Brain microvascular endothelial cell (primary cell): ENCODE measurements around the gene CAMTA2.

Experiments used
- DNase-seq: peaks from one replicate; pipeline ENCODE4 v3.0.0-alpha.2; 2020
- H3K27ac ChIP-seq: fragments of 250-450 bp; sonication (Bioruptor Pico); 2 replicates; pipeline ENCODE4 v1.5.1; 2020; ENCODE audit warnings: mild to moderate bottlenecking, moderate library complexity
- H3K27me3 ChIP-seq: fragments of 250-450 bp; sonication (Bioruptor Pico); replicated peaks from 2 replicates; pipeline ENCODE4 v1.5.1; 2020; ENCODE audit warnings: mild to moderate bottlenecking
- H3K36me3 ChIP-seq: fragments of 250-450 bp; sonication (Bioruptor Pico); replicated peaks from 2 replicates; pipeline ENCODE4 v1.5.1; 2020; ENCODE audit warnings: mild to moderate bottlenecking
- H3K4me3 ChIP-seq: 2 replicates; pipeline ENCODE4 v1.5.1; 2011; ENCODE audit warnings: low read depth, mild to moderate bottlenecking, control low read depth, low read length, moderate library complexity
- in situ Hi-C: cut with HindIII; loops from 2 replicates; pipeline ENCODE4 v1.10.0; 2017; ENCODE audit warnings: low sequenced_read_pairs, low pct_ligation_motif_present
- TF ChIP-seq, protein P1 (sequence below): IDR thresholded peaks from 2 replicates; pipeline ENCODE4 v1.5.1; 2011; ENCODE audit warnings: low read depth, mild to moderate bottlenecking, moderate library complexity, low read length, control low read depth, inconsistent platforms; ENCODE audit errors: missing control alignments

Gene CAMTA2

DNA sequence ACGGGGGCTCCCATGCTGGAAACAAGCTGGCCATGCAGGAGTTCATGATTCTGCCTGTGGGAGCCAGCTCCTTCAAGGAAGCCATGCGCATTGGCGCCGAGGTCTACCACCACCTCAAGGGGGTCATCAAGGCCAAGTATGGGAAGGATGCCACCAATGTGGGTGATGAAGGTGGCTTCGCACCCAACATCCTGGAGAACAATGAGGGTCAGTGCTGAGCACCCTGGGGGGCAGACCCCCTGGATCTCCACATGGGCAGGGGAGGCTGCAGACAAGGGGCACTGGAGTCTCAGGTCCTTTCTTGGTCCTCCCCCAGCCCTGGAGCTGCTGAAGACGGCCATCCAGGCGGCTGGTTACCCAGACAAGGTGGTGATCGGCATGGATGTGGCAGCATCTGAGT lies 32.4 kb downstream of the CAMTA2 start:
- no peak overlapping the region for H3K27ac ChIP-seq
- in situ Hi-C loops, result no loop called here

DNA sequence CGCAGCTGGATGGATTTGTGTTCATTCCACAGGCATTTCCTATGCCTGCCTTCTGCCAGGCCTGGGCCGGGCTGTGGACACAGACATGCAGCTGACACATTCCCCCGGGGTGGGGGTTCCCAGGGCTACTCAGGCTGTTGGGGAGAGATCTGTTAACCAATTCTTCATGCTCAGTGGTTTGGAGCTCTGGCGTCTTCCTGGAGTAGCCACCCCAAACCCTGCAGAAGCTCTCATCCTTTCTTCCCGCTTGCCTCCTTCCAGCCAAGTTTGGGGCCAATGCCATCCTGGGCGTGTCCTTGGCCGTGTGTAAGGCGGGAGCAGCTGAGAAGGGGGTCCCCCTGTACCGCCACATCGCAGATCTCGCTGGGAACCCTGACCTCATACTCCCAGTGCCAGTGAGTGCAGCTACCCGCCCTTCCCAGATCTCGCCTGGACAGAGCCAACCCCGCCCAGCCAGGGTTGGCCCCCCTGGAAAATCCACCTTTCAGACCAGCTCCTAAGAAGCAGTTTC lies 34.0 kb downstream of the CAMTA2 start:
- Histone ChIP-seq H3K27me3 (no peaks in the 10 kb centered on the region), H3K27ac (peak overlapping the region; percentile 43), H3K4me3 (no peak overlapping the region), H3K36me3 (no peaks in the 10 kb centered on the region)
- TF ChIP-seq, protein P1, sequence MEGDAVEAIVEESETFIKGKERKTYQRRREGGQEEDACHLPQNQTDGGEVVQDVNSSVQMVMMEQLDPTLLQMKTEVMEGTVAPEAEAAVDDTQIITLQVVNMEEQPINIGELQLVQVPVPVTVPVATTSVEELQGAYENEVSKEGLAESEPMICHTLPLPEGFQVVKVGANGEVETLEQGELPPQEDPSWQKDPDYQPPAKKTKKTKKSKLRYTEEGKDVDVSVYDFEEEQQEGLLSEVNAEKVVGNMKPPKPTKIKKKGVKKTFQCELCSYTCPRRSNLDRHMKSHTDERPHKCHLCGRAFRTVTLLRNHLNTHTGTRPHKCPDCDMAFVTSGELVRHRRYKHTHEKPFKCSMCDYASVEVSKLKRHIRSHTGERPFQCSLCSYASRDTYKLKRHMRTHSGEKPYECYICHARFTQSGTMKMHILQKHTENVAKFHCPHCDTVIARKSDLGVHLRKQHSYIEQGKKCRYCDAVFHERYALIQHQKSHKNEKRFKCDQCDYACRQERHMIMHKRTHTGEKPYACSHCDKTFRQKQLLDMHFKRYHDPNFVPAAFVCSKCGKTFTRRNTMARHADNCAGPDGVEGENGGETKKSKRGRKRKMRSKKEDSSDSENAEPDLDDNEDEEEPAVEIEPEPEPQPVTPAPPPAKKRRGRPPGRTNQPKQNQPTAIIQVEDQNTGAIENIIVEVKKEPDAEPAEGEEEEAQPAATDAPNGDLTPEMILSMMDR, result no peak
- in situ Hi-C loops, result no loop called here
- peak; percentile 60 for DNase-seq

More for the DNA sequence above, 32.4 kb downstream of the CAMTA2 start:
- H3K36me3 ChIP-seq, result peaks cover 12% of the 10 kb centered on the region
- TF ChIP-seq, protein P1, result no peak
- DNase-seq, result no peak
- no peaks in the 10 kb centered on the region for H3K27me3 ChIP-seq
- H3K4me3 ChIP-seq, result no peak overlapping the region

DNA sequence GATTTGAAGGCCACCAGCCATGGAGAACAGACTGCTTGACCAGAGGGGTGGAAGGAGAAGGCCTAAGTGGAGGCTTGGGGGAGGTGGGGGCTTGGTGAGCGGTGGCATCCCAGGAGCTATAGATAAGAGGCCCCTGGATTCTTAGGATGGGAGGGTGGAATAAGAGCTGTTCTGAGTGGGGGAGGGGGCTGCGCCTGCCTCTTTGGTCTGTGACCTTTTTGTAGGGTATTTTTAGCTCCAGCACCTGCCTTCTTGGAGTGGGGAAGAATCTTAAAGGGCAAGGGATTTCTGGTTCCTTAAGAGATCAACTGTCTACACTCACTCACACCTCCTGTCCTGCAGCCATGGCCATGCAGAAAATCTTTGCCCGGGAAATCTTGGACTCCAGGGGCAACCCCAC lies 36.0 kb downstream of the CAMTA2 start:
- TF ChIP-seq, protein P1, result no peak
- H3K36me3 ChIP-seq, result peaks cover 16% of the 10 kb centered on the region
- H3K4me3 ChIP-seq, result no peak overlapping the region
- in situ Hi-C loops, result no loop called here
- no peaks in the 10 kb centered on the region for H3K27me3 ChIP-seq
- H3K27ac ChIP-seq, result no peak overlapping the region
- DNase-seq, result no peak

DNA sequence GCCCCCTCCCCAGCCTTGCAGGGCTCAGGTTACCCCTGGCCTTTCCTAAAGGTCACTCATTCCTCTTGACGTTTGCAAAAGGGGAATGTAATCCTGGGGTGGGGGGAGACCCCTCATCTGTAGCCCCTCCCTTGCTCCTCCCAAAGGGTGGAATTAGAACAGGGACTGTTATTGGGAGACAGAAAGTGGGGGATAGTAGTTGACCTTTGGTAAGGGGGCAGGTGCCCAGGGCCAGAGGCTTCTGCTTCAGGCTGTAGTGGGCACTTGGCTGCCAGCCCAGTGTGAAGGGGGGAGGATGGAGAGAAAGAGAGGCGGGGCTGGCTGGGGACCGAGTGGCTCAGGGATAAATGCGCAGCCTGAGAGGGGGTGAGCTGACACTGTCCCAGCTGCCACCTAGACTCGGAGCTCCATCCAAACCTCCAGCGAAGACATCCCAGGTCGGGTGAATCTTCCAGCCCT lies 36.7 kb downstream of the CAMTA2 start, which contains the start of gene ENO3:
ENO3 (plus strand) TSS at position 374 of the 459 bp plus-strand sequence. CDS start 711 bp downstream, outside the sequence.
- peak within 1 kb of the TSS; percentile 48 for H3K4me3 ChIP-seq
- H3K36me3 ChIP-seq, result peaks cover 23% of the 10 kb centered on the region
- DNase-seq, result no peak
- H3K27me3 ChIP-seq, result no peaks in the 10 kb centered on the region
- H3K27ac ChIP-seq, result peak within 1 kb of the TSS; percentile 88
- in situ Hi-C loops, result no loop called here
- TF ChIP-seq, protein P1, result no peak

DNA sequence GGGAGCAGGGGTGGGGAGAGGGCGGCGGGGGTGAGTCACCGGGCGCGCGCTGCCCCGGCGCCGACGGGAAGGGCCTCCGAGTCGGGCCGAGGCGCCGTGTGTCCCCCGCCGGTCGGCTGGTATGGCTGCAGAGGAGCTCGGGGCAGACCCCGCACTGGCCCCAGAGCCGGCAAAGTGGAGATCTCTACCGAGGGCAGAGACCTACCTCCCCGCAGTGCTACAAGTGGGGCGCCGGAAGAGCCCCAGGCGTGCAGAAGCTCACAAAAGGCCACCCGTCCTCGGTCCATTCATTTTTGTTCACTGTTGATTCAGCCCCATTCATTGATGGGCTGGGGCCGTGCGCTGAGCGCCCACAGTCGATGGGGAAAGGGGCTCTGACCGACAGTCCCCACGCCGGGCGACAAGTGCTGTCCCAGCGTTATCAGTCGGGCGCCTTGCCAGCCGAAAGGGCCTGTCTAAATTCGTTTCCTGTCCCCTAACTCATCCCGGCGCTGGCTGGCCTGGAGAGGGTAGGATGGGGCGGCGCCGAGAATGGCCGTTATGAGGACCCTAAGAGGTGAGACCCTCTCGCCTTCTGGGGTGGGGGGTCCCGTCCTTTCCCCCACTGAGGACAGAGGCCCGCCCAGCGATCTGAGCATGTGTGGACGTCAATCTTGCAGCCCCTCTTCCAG lies 37.3 kb downstream of the CAMTA2 start:
- H3K4me3 ChIP-seq, result peak overlapping the region; percentile 48
- in situ Hi-C loops, result no loop called here
- DNase-seq, result no peak

More for the DNA sequence above, 37.3 kb downstream of the CAMTA2 start:
- Histone ChIP-seq H3K27ac (peak overlapping the region; percentile 88), H3K36me3 (peaks cover 28% of the 10 kb centered on the region), H3K27me3 (no peaks in the 10 kb centered on the region)
- TF ChIP-seq, protein P1, result no peak
